OCI-LY7 (cell line): ENCODE measurements around the gene SLC4A3. TPM values are rescaled to one million over a fixed set of nuclear protein-coding genes. Genes with fewer than 3 reads are reported as not detected.
A peak's percentile ranks its signal among the peaks of the same experiment; 100 is the strongest.

Experiments used
- BruUV-seq: library from RNA; stranded (reverse); fragments of 400-500 nt; replicated peaks from 2 replicates; lab custom pipeline; 2021; lab: Mats Ljungman, UMichigan
- CTCF ChIA-PET: fragments of 300-600 bp; sonication (Branson Sonifier 250); formaldehyde crosslinking; loops from one replicate; lab custom pipeline; 2022; ENCODE audit warnings: antibody characterized with exemption; ENCODE audit not compliant: unreplicated experiment; lab: Charles Lee
- POLR2A ChIA-PET: fragments of 300-600 bp; sonication (Branson Sonifier 250); formaldehyde crosslinking; loops from one replicate; lab custom pipeline; 2022; ENCODE audit warnings: antibody characterized with exemption; lab: Charles Lee
- DNase-seq: peaks from one replicate; pipeline ENCODE4 v3.0.0-alpha.2; 2015; ENCODE audit warnings: low spot score
- H2AFZ ChIP-seq: fragments of 200-600 bp; sonication (generic), shearing (Covaris generic); 2 replicates; pipeline ENCODE4 v1.6.1; 2014; ENCODE audit warnings: mild to moderate bottlenecking, antibody characterized with exemption, low read length, moderate library complexity
- H3K27ac ChIP-seq: fragments of 200-600 bp; sonication (generic); 2 replicates; pipeline ENCODE4 v1.5.1; 2014; ENCODE audit warnings: mixed run types, low read depth, mild to moderate bottlenecking, moderate library complexity, low read length, inconsistent platforms; ENCODE audit not compliant: poor library complexity, severe bottlenecking
- H3K36me3 ChIP-seq: fragments of 200-600 bp; sonication (generic); 2 replicates; pipeline ENCODE4 v1.6.1; 2014; ENCODE audit warnings: mild to moderate bottlenecking, antibody characterized with exemption, low read length, moderate library complexity, mixed read lengths; ENCODE audit not compliant: insufficient read depth
- H3K4me1 ChIP-seq: fragments of 200-600 bp; sonication (generic); 2 replicates; pipeline ENCODE4 v1.5.1; 2014; ENCODE audit warnings: mild to moderate bottlenecking, low read length; ENCODE audit not compliant: insufficient read depth, poor library complexity, severe bottlenecking
- H3K4me2 ChIP-seq: fragments of 200-600 bp; sonication (generic); 2 replicates; pipeline ENCODE4 v1.6.1; 2014; ENCODE audit warnings: mild to moderate bottlenecking, low read length
- H3K4me3 ChIP-seq: fragments of 200-600 bp; sonication (generic); 2 replicates; pipeline ENCODE4 v1.5.1; 2014; ENCODE audit warnings: mild to moderate bottlenecking, low read depth, low read length; ENCODE audit not compliant: poor library complexity, severe bottlenecking
- H3K79me2 ChIP-seq: fragments of 200-600 bp; sonication (generic); 2 replicates; pipeline ENCODE4 v1.6.1; 2016; ENCODE audit warnings: low read depth, mild to moderate bottlenecking, low read length, moderate library complexity, mixed read lengths; ENCODE audit not compliant: insufficient read depth
- H3K9me2 ChIP-seq: fragments of 200-600 bp; sonication (generic); 2 replicates; pipeline ENCODE4 v1.6.1; 2016; ENCODE audit warnings: mild to moderate bottlenecking, low read length, mixed read lengths; ENCODE audit not compliant: insufficient read depth
- H3K9me3 ChIP-seq: fragments of 200-600 bp; sonication (generic); 2 replicates; pipeline ENCODE4 v1.6.1; 2014; ENCODE audit warnings: mild to moderate bottlenecking, mixed run types, low read length, mixed read lengths
- H4K20me1 ChIP-seq: fragments of 200-600 bp; sonication (generic); 2 replicates; pipeline ENCODE4 v1.6.1; 2014; ENCODE audit warnings: mild to moderate bottlenecking, antibody characterized with exemption, low read length, moderate library complexity, mixed read lengths; ENCODE audit not compliant: insufficient read depth
- EZH2phosphoT487 ChIP-seq: fragments of 200-600 bp; sonication (generic); IDR thresholded peaks from 2 replicates; pipeline ENCODE4 v1.6.1; 2018; ENCODE audit warnings: low read depth, borderline replicate concordance, mild to moderate bottlenecking, mixed run types, antibody characterized with exemption, low read length, moderate library complexity, mixed read lengths
- intact Hi-C: fragments of 100-400 bp; cut with micrococcal nuclease; formaldehyde crosslinking; loops from one replicate; pipeline ENCODE4 v1.10.0; 2022; ENCODE audit not compliant: unreplicated experiment
- total RNA-seq, 2 experiments: library from RNA; depleted of rRNA in 1 of 2; stranded (reverse); fragments of >200 nt in 1 of 2; shearing (Covaris generic) in 1 of 2; gene quantifications; 2 replicates each; pipeline ENCODE4 v1.2.3, GENCODE V29; 2014 to 2022
- TF ChIP-seq, protein P1 (sequence below): fragments of 200-600 bp; sonication (generic); conservative IDR thresholded peaks from 2 replicates; pipeline ENCODE4 v1.5.1; 2014; ENCODE audit warnings: mild to moderate bottlenecking, antibody characterized with exemption, low read length, moderate library complexity, mixed read lengths

Gene SLC4A3
- total RNA-seq, 2 experiments from 2014 or later: not detected

DNA sequence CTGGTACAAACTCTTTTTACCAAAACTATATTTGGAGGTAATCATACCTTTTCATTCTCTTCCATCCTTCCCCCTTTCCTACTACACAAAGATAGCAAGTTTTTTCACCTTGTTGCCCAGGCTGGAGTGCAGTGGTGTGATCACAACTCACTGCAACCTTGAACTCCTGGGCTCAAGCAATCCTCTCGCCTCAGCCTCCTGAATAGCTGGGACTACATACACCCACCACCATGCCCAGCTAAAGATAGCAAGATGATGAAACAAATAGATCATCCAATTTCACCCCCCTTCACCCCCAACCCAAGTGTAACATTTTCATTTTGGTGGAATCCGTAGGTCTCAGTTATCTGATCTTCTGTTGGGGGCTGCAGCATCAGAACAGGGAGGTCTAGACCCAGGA lies 34.3 kb upstream of the SLC4A3 start:
- H4K20me1 ChIP-seq: no peaks in the 10 kb centered on the region
- ChIA-PET CTCF (no interaction called here), POLR2A (no interaction called here)
- H3K79me2 ChIP-seq: peaks cover under 1% of the 10 kb centered on the region; the same call in 1 of the 2 replicates
- H3K4me2 ChIP-seq: no peak overlapping the region
- H3K4me3 ChIP-seq: no peak overlapping the region
- no peak overlapping the region for H2AFZ ChIP-seq
- H3K9me2 ChIP-seq: no peaks in the 10 kb centered on the region
- intact Hi-C loops: no loop called here
- TF ChIP-seq, protein P1, sequence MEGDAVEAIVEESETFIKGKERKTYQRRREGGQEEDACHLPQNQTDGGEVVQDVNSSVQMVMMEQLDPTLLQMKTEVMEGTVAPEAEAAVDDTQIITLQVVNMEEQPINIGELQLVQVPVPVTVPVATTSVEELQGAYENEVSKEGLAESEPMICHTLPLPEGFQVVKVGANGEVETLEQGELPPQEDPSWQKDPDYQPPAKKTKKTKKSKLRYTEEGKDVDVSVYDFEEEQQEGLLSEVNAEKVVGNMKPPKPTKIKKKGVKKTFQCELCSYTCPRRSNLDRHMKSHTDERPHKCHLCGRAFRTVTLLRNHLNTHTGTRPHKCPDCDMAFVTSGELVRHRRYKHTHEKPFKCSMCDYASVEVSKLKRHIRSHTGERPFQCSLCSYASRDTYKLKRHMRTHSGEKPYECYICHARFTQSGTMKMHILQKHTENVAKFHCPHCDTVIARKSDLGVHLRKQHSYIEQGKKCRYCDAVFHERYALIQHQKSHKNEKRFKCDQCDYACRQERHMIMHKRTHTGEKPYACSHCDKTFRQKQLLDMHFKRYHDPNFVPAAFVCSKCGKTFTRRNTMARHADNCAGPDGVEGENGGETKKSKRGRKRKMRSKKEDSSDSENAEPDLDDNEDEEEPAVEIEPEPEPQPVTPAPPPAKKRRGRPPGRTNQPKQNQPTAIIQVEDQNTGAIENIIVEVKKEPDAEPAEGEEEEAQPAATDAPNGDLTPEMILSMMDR: no peak
- TF ChIP-seq EZH2phosphoT487: no peak
- peaks cover 8% of the 10 kb centered on the region for H3K4me1 ChIP-seq
- DNase-seq: no peak
- H3K9me3 ChIP-seq: no peaks in the 10 kb centered on the region
- BruUV-seq: no TSS peak
- H3K27ac ChIP-seq: no peak overlapping the region
- no peaks in the 10 kb centered on the region for H3K36me3 ChIP-seq

DNA sequence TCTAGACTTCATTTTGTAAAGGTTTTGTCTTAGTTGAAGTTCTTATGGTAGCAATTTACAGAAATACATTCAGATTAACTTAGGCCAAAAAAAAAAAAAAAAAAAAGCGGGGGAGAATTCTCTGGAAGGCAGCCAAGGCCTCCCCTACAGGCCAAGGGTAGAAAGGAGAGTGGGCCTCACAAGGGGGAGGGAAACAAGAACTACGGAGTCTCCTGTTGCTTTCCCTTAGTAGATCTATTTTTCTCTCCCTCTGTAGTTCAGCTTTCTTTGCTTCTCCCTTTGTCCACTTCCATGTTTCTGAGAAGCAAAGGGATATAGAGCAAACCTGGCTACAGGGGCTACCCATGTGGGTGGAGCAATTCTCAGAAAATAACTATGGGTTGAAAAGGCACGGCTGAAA lies 32.2 kb upstream of the SLC4A3 start:
- no peaks in the 10 kb centered on the region for H4K20me1 ChIP-seq
- no peaks in the 10 kb centered on the region for H3K9me3 ChIP-seq
- peaks cover 6% of the 10 kb centered on the region; the same call in 1 of the 2 replicates for H3K79me2 ChIP-seq
- no peaks in the 10 kb centered on the region for H3K9me2 ChIP-seq
- no peak overlapping the region for H3K4me3 ChIP-seq
- intact Hi-C loops: loop anchor here (5.0 kb wide), 1 partner anchor 208 kb away; the partner anchor contains the start of gene DNPEP
- H3K4me1 ChIP-seq: peaks cover 14% of the 10 kb centered on the region
- ChIA-PET POLR2A (interaction anchor here (0.6 to 1.2 kb wide), 4 partner anchors 14 to 495 kb away, joined by 4 to 7 read pairs (median 6); no protein-coding TSS in a partner anchor), CTCF (no interaction called here)
- H2AFZ ChIP-seq: no peak overlapping the region
- H3K36me3 ChIP-seq: no peaks in the 10 kb centered on the region
- BruUV-seq: no TSS peak
- TF ChIP-seq, protein P1: no peak
- no peak for TF ChIP-seq EZH2phosphoT487
- H3K27ac ChIP-seq: no peak overlapping the region
- no peak overlapping the region for H3K4me2 ChIP-seq
- DNase-seq: no peak

DNA sequence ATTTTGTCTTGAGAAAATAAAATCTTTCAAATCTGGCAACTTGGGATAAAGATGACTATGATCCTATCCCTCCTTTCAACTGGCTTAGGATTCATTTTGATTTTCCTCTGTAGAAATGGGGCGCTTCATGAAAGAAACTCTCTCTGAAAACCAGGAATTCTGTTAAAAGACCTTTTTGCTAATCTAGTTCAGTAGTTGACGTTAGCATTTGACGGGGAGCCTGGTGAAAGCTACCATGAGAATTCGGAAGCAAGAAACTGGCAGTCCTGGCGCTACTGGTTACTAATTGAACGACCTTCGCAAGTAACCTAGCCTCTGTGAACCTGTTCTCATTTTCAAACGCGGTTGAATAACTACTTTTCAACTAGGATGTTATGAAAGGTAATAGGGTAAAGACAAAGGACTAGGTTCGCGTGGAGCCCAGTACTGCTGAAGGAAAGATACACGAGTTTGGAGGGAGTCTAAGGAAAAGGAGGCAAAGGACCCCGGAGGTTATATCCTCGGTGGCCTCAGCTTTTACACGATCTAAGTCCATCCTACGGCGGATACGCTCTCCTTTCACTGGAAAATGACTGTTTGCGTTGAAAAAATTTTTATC lies 30.4 kb upstream of the SLC4A3 start:
- ChIA-PET POLR2A (interaction anchor here (0.8 to 3.4 kb wide), 7 partner anchors 12 to 207 kb away, joined by 3 to 14 read pairs (median 3); partner anchors contain the start of genes CHPF, GMPPA and TMEM198), CTCF (interaction anchor here (0.5 to 0.7 kb wide), 3 partner anchors 11 to 88 kb away, joined by 3 to 5 read pairs (median 4); no protein-coding TSS in a partner anchor)
- TSS peak; percentile 97 for BruUV-seq
- H4K20me1 ChIP-seq: no peaks in the 10 kb centered on the region
- H2AFZ ChIP-seq: peak overlapping the region; percentile 63
- H3K36me3 ChIP-seq: peaks cover 6% of the 10 kb centered on the region; the same call in 1 of the 2 replicates
- H3K9me3 ChIP-seq: no peaks in the 10 kb centered on the region
- H3K79me2 ChIP-seq: peaks cover 6% of the 10 kb centered on the region; the same call in 1 of the 2 replicates
- peak overlapping the region; percentile 56 for H3K27ac ChIP-seq
- H3K4me3 ChIP-seq: peak overlapping the region; percentile 77
- TF ChIP-seq EZH2phosphoT487: no peak
- peak overlapping the region; percentile 96 for H3K4me2 ChIP-seq
- intact Hi-C loops: loop anchor here (1.0 to 5.0 kb wide), 3 partner anchors 45 to 210 kb away; partner anchors contain the start of genes CHPF and DNPEP
- peaks cover 14% of the 10 kb centered on the region for H3K4me1 ChIP-seq
- DNase-seq: no peak
- no peaks in the 10 kb centered on the region for H3K9me2 ChIP-seq
